Keratinocyte (primary cell): Measurements from ENCODE around the gene DIAPH3. TPM values are rescaled to one million over a fixed set of nuclear protein-coding genes. Genes with fewer than 3 reads are reported as not detected.

Experiments
- DNase-seq: peaks from one replicate; pipeline ENCODE4 v3.0.0-alpha.2; 2011; ENCODE audit warnings: low read depth, missing footprints, low spot score
- FAIRE-seq: peaks from 2 replicates; lab custom pipeline; 2011; peaks lifted over from hg19 to GRCh38; lab: Jason Lieb, UNC
- H2AFZ ChIP-seq: 2 replicates; pipeline ENCODE4 v1.6.0; 2012; ENCODE audit warnings: low read length, control low read depth, inconsistent platforms; ENCODE audit not compliant: control insufficient read depth
- H3K27ac ChIP-seq: 2 replicates; pipeline ENCODE4 v1.5.1; 2011; ENCODE audit warnings: low read length; ENCODE audit not compliant: control insufficient read depth, insufficient read depth
- H3K27me3 ChIP-seq: 3 replicates; pipeline ENCODE4 v1.6.0; 2011; ENCODE audit warnings: low read length; ENCODE audit not compliant: control insufficient read depth, insufficient read depth; ENCODE audit errors: extremely low read depth
- H3K36me3 ChIP-seq, 2 experiments: 2 replicates in 1 of 2; 3 replicates in 1 of 2; pipeline ENCODE4 v1.5.1; 2011; ENCODE audit warnings: low read length in 2 of 2, mild to moderate bottlenecking in 1 of 2; ENCODE audit not compliant: control insufficient read depth in 2 of 2, insufficient read depth in 2 of 2; ENCODE audit errors: extremely low read depth in 1 of 2
- H3K4me1 ChIP-seq: 3 replicates; pipeline ENCODE4 v1.5.1; 2011; ENCODE audit warnings: low read length; ENCODE audit not compliant: control insufficient read depth, insufficient read depth; ENCODE audit errors: extremely low read depth
- H3K4me2 ChIP-seq: 3 replicates; pipeline ENCODE4 v1.6.0; 2011; ENCODE audit warnings: low read depth, low read length; ENCODE audit not compliant: control insufficient read depth, insufficient read depth; ENCODE audit errors: extremely low read depth
- H3K4me3 ChIP-seq, 3 experiments: fragments of 200-600 bp in 1 of 3; sonication (generic) in 1 of 3; 2 replicates in 2 of 3; 3 replicates in 1 of 3; pipeline ENCODE4 v1.5.1; 2011 to 2016; ENCODE audit warnings: low read length in 3 of 3, mild to moderate bottlenecking in 3 of 3, control low read depth in 2 of 3, inconsistent platforms in 1 of 3, low read depth in 1 of 3, mixed read lengths in 1 of 3, mixed run types in 1 of 3, moderate library complexity in 1 of 3; ENCODE audit not compliant: control insufficient read depth in 2 of 3, insufficient read depth in 2 of 3; ENCODE audit errors: extremely low read depth in 1 of 3
- H3K79me2 ChIP-seq: 2 replicates; pipeline ENCODE4 v1.6.0; 2012; ENCODE audit warnings: low read length; ENCODE audit not compliant: control insufficient read depth, insufficient read depth
- H3K9ac ChIP-seq: 3 replicates; pipeline ENCODE4 v1.6.0; 2011; ENCODE audit warnings: low read length; ENCODE audit not compliant: control insufficient read depth, insufficient read depth; ENCODE audit errors: extremely low read depth
- H3K9me1 ChIP-seq: 3 replicates; pipeline ENCODE4 v1.6.0; 2011; ENCODE audit warnings: low read length; ENCODE audit not compliant: control insufficient read depth, insufficient read depth; ENCODE audit errors: extremely low read depth
- H3K9me3 ChIP-seq: 2 replicates; pipeline ENCODE4 v1.5.1; 2012; ENCODE audit warnings: low read depth, low read length; ENCODE audit not compliant: control insufficient read depth
- H4K20me1 ChIP-seq: 3 replicates; pipeline ENCODE4 v1.6.0; 2011; ENCODE audit warnings: low read length; ENCODE audit not compliant: control insufficient read depth, insufficient read depth; ENCODE audit errors: extremely low read depth
- EZH2 ChIP-seq: IDR thresholded peaks from one replicate; pipeline ENCODE4 v1.6.1; 2012; ENCODE audit warnings: inconsistent platforms, mild to moderate bottlenecking, low read length, moderate library complexity
- dilution Hi-C: fragments of 300-500 bp; cut with MboI; formaldehyde crosslinking; loops from one replicate; pipeline ENCODE4 v1.7.0; 2020; ENCODE audit warnings: low sequenced_read_pairs; ENCODE audit not compliant: extremely low pct_ligation_motif_present
- polyA plus RNA-seq, 5 experiments: library from polyadenylated mRNA; depleted of rRNA in 3 of 5; stranded (reverse) in 3 of 5; stranded (forward) in 1 of 5; unstranded in 1 of 5; fragments of >200 nt; gene quantifications; 1 replicate in 1 of 5; 2 replicates in 3 of 5; 3 replicates in 1 of 5; pipeline versions ENCODE4 v1.2.1 to v1.2.3, GENCODE V29; 2011 to 2012; ENCODE audit warnings: missing spikeins in 2 of 5, low read depth in 1 of 5, low replicate concordance in 1 of 5
- TF ChIP-seq, protein P1 (sequence below), 3 experiments: IDR thresholded peaks in 1 of 3; conservative IDR thresholded peaks in 1 of 3; optimal IDR thresholded peaks in 1 of 3; 2 replicates in 2 of 3; 3 replicates in 1 of 3; pipeline versions ENCODE3 to v1.5.1; 2011; ENCODE audit warnings: low read length in 3 of 3, mild to moderate bottlenecking in 3 of 3, moderate library complexity in 2 of 3, control low read depth in 1 of 3, inconsistent platforms in 1 of 3; ENCODE audit not compliant: insufficient read depth in 2 of 3; ENCODE audit errors: extremely low read depth in 1 of 3

Gene DIAPH3
- polyA plus RNA-seq, 1 donor (not counting 4 experiments of a cell fraction or from before 2014, with no cell fraction given) = 9.0 TPM

DNA sequence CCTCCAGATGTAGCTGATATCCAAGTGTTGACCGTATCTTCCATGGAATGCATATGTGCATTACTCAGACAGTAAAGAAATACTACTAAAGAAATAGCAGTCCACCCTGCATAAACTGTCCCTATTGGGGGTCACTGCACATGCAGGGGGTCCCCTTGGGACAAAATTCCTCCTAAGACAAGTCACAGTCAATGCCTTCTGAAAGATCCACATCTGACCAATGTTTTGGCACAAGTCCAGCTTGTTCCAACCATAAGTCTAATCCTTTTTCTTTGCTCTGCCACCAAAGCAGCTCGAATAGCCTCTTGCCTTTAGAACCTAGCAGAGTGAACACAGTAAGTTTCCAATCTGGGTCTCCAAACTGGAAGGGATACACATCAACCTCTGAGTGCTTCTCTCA lies 87.9 kb downstream of the DIAPH3 start:
- H3K4me2 ChIP-seq = no peak overlapping the region
- H3K9me1 ChIP-seq = no peaks in the 10 kb centered on the region
- no peak overlapping the region for H3K4me3 ChIP-seq
- FAIRE-seq = no peak
- peaks cover 9% of the 10 kb centered on the region for H3K4me1 ChIP-seq
- no peaks in the 10 kb centered on the region for H3K36me3 ChIP-seq
- H3K27me3 ChIP-seq = no peaks in the 10 kb centered on the region
- H3K27ac ChIP-seq = no peak overlapping the region
- H3K79me2 ChIP-seq = peaks cover 2% of the 10 kb centered on the region
- dilution Hi-C loops = no loop called here
- no peak for TF ChIP-seq EZH2
- TF ChIP-seq, protein P1, sequence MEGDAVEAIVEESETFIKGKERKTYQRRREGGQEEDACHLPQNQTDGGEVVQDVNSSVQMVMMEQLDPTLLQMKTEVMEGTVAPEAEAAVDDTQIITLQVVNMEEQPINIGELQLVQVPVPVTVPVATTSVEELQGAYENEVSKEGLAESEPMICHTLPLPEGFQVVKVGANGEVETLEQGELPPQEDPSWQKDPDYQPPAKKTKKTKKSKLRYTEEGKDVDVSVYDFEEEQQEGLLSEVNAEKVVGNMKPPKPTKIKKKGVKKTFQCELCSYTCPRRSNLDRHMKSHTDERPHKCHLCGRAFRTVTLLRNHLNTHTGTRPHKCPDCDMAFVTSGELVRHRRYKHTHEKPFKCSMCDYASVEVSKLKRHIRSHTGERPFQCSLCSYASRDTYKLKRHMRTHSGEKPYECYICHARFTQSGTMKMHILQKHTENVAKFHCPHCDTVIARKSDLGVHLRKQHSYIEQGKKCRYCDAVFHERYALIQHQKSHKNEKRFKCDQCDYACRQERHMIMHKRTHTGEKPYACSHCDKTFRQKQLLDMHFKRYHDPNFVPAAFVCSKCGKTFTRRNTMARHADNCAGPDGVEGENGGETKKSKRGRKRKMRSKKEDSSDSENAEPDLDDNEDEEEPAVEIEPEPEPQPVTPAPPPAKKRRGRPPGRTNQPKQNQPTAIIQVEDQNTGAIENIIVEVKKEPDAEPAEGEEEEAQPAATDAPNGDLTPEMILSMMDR (optimal IDR thresholded peaks at IDR 0.05 in 1 of 3, IDR thresholded peaks at IDR 0.05 in 1 of 3, conservative IDR thresholded peaks at IDR 0.05 in 1 of 3; ENCODE audit: extremely low read depth in 1 of 3, insufficient read depth in 2 of 3, low read length in 3 of 3) = no peak
- no peak overlapping the region for H2AFZ ChIP-seq
- no peak for DNase-seq
- H3K9me3 ChIP-seq = no peaks in the 10 kb centered on the region
- no peak overlapping the region for H3K9ac ChIP-seq
- H4K20me1 ChIP-seq = no peaks in the 10 kb centered on the region

DNA sequence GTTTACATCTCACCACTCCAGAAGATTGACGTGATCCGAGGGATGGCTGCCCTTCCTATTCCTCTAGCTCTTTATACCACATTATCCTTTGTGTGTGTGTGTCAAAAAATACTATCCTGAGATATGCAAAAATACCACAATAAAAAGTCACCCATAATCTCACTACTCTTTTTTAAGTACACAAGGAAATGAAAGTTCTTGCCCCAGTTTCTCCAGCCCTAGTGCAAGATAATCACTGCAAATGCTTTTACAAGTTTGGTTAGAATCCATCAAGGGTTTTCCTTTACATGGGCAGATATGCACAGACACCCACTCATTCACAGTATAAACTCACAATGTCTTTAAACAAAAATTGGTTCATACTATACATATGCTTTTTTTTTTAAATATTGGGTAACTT lies 89.3 kb downstream of the DIAPH3 start:
- Histone ChIP-seq H3K9me1 (no peaks in the 10 kb centered on the region), H3K27me3 (no peaks in the 10 kb centered on the region), H3K4me1 (peaks cover 9% of the 10 kb centered on the region), H3K36me3 (no peaks in the 10 kb centered on the region), H3K79me2 (peaks cover 2% of the 10 kb centered on the region), H3K27ac (no peak overlapping the region), H2AFZ (no peak overlapping the region), H3K9me3 (no peaks in the 10 kb centered on the region), H3K4me2 (no peak overlapping the region), H4K20me1 (no peaks in the 10 kb centered on the region), H3K4me3 (no peak overlapping the region), H3K9ac (no peak overlapping the region)
- TF ChIP-seq, protein P1 (optimal IDR thresholded peaks at IDR 0.05 in 1 of 3, IDR thresholded peaks at IDR 0.05 in 1 of 3, conservative IDR thresholded peaks at IDR 0.05 in 1 of 3; ENCODE audit: extremely low read depth in 1 of 3, insufficient read depth in 2 of 3, low read length in 3 of 3) = no peak
- no peak for TF ChIP-seq EZH2
- no peak for DNase-seq
- dilution Hi-C loops = no loop called here
- no peak for FAIRE-seq
